GM12878 (cell line): ENCODE measurements around the gene HYAL1. TPM values are rescaled to one million over a fixed set of nuclear protein-coding genes. Genes with fewer than 3 reads are reported as not detected.

Source experiments
- ATAC-seq: fragments of 200-7000 bp; cut with Tn5 transposase; 3 replicates; pipeline ENCODE4 v1.9.1; 2020; ENCODE audit warnings: mild to moderate bottlenecking, moderate library complexity
- BruUV-seq: library from RNA; stranded (reverse); fragments of 400-500 nt; replicated peaks from 2 replicates; lab custom pipeline; 2021; lab: Mats Ljungman, UMichigan
- CTCF ChIA-PET: fragments of 300-600 bp; sonication (Branson Sonifier 250); formaldehyde crosslinking; extraction: SDS; loops from one replicate; lab custom pipeline; 2021; ENCODE audit warnings: inconsistent platforms; lab: Yijun Ruan, JAX
- POLR2A ChIA-PET: fragments of 350-600 bp; formaldehyde crosslinking; extraction: SDS; loops from one replicate; lab custom pipeline; 2021; ENCODE audit warnings: inconsistent platforms; lab: Charles Lee
- RAD21 ChIA-PET: fragments of 300-600 bp; sonication (Branson Sonifier 250); formaldehyde crosslinking; loops from one replicate; lab custom pipeline; 2023; ENCODE audit warnings: antibody characterized with exemption; ENCODE audit not compliant: unreplicated experiment; lab: Charles Lee
- SMC1A ChIA-PET: fragments of 300-600 bp; sonication (Branson Sonifier 250); formaldehyde crosslinking; loops from one replicate; lab custom pipeline; 2023; ENCODE audit not compliant: unreplicated experiment, uncharacterized antibody; lab: Charles Lee
- DNase-seq: peaks from one replicate; pipeline ENCODE4 v3.0.0-alpha.2; 2011; ENCODE audit warnings: low read depth, low spot score
- FAIRE-seq: peaks from 3 replicates; lab custom pipeline; 2011; peaks lifted over from hg19 to GRCh38; lab: Jason Lieb, UNC
- H2AFZ ChIP-seq: 2 replicates; pipeline ENCODE4 v1.6.0; 2011; ENCODE audit warnings: low read depth, low read length, control low read depth; ENCODE audit not compliant: control insufficient read depth
- H3K27ac ChIP-seq: 2 replicates; pipeline ENCODE4 v1.5.1; 2011; ENCODE audit warnings: control low read depth; ENCODE audit not compliant: control insufficient read depth, insufficient read depth
- H3K27me3 ChIP-seq, 2 experiments: replicated peaks in 1 of 2; 2 replicates each; pipeline versions ENCODE4 v1.6.0 to v1.6.1; 2011; ENCODE audit warnings: low read length in 1 of 2; ENCODE audit not compliant: control insufficient read depth in 2 of 2, insufficient read depth in 2 of 2
- H3K36me3 ChIP-seq, 2 experiments: 2 replicates each; pipeline ENCODE4 v1.5.1; 2011; ENCODE audit warnings: low read length in 1 of 2; ENCODE audit not compliant: control insufficient read depth in 2 of 2, insufficient read depth in 2 of 2
- H3K4me1 ChIP-seq: 2 replicates; pipeline ENCODE4 v1.6.1; 2011; ENCODE audit warnings: mild to moderate bottlenecking, low read length, moderate library complexity, mixed read lengths; ENCODE audit not compliant: control insufficient read depth, insufficient read depth
- H3K4me2 ChIP-seq: 2 replicates; pipeline ENCODE4 v1.6.0; 2011; ENCODE audit warnings: control low read depth; ENCODE audit not compliant: control insufficient read depth, insufficient read depth
- H3K4me3 ChIP-seq: fragments of 200-600 bp; sonication (generic); 2 replicates; pipeline ENCODE4 v1.5.1; 2016
- H3K79me2 ChIP-seq: 2 replicates; pipeline ENCODE4 v1.6.0; 2011; ENCODE audit warnings: low read length; ENCODE audit not compliant: control insufficient read depth, insufficient read depth
- H3K9ac ChIP-seq: 2 replicates; pipeline ENCODE4 v1.8.0; 2011; ENCODE audit warnings: low read length, control low read depth, mixed read lengths; ENCODE audit not compliant: control insufficient read depth, insufficient read depth
- H3K9me3 ChIP-seq: replicated peaks from 3 replicates; pipeline ENCODE4 v1.5.1; 2011; ENCODE audit warnings: mild to moderate bottlenecking, low read length; ENCODE audit not compliant: control insufficient read depth, insufficient read depth
- H4K20me1 ChIP-seq: 2 replicates; pipeline ENCODE4 v1.6.0; 2011; ENCODE audit not compliant: control insufficient read depth, insufficient read depth
- CBFB ChIP-seq: IDR thresholded peaks from 2 replicates; pipeline ENCODE4 v1.6.1; 2016; ENCODE audit warnings: antibody characterized with exemption, low read depth
- E4F1 ChIP-seq: fragments of 450-650 bp; IDR thresholded peaks from 2 replicates; pipeline ENCODE4 v1.6.1; 2018; ENCODE audit warnings: borderline replicate concordance, mild to moderate bottlenecking; ENCODE audit not compliant: partially characterized antibody
- EZH2 ChIP-seq: IDR thresholded peaks from 2 replicates; pipeline ENCODE4 v1.6.1; 2012; ENCODE audit warnings: low read depth, mild to moderate bottlenecking, control low read depth, inconsistent platforms, low read length, borderline replicate concordance; ENCODE audit not compliant: control insufficient read depth
- JUND ChIP-seq: IDR thresholded peaks from 2 replicates; pipeline ENCODE4 v1.6.1; 2012; ENCODE audit warnings: low read depth, mild to moderate bottlenecking, low read length, improper control_type of control experiment, moderate library complexity
- RAD21 ChIP-seq: IDR thresholded peaks from 2 replicates; pipeline ENCODE4 v1.6.1; 2011; ENCODE audit warnings: mild to moderate bottlenecking, low read depth, low read length, moderate library complexity; ENCODE audit not compliant: insufficient read depth
- SUPT20H ChIP-seq: IDR thresholded peaks from 2 replicates; pipeline ENCODE4 v1.6.1; 2011; ENCODE audit warnings: low read depth, mild to moderate bottlenecking, low read length, moderate library complexity, borderline replicate concordance; ENCODE audit not compliant: control insufficient read depth
- TAF1 ChIP-seq: IDR thresholded peaks from 2 replicates; pipeline ENCODE4 v1.6.1; 2011; ENCODE audit warnings: mild to moderate bottlenecking, low read depth, low read length, borderline replicate concordance
- TCF7 ChIP-seq: IDR thresholded peaks from 2 replicates; pipeline ENCODE4 v1.6.1; 2014; ENCODE audit warnings: antibody characterized with exemption, borderline replicate concordance
- ZNF217 ChIP-seq: fragments of 450-650 bp; IDR thresholded peaks from 2 replicates; pipeline ENCODE4 v1.6.1; 2017; ENCODE audit warnings: antibody characterized with exemption, mild to moderate bottlenecking
- ZNF274 ChIP-seq: IDR thresholded peaks from one replicate; pipeline ENCODE4 v1.8.0; 2011; ENCODE audit not compliant: insufficient read length, insufficient read depth
- ZSCAN29 ChIP-seq: fragments of 450-650 bp; IDR thresholded peaks from 2 replicates; pipeline ENCODE4 v1.6.1; 2017; ENCODE audit warnings: mild to moderate bottlenecking, moderate library complexity
- WGBS: methylation state at CpG from one replicate; pipeline ENCODE4 v1.1.6; 2016; ENCODE audit warnings: low lambda C conversion rate; ENCODE audit not compliant: insufficient replicate concordance, insufficient coverage; ENCODE audit errors: missing lambda C conversion rate; 5-methylcytosine and 5-hydroxymethylcytosine counted together
- in situ Hi-C: fragments of 300-500 bp; cut with MboI; formaldehyde crosslinking; loops from 9 replicates; pipeline ENCODE4 v1.14.3; 2018; ENCODE audit warnings: mixed read lengths
- intact Hi-C: fragments of 100-400 bp; cut with micrococcal nuclease; formaldehyde crosslinking; loops from one replicate; pipeline ENCODE4 v1.14.2; 2022; ENCODE audit not compliant: unreplicated experiment
- polyA plus RNA-seq, 11 experiments: library from polyadenylated mRNA; depleted of rRNA in 4 of 11; unstranded in 6 of 11; stranded (reverse) in 5 of 11; fragments of >200 nt; fragmentation: Nextera tagmentation in 4 of 11; fragmentation: Illumina TruSeq in 1 of 11; extraction: Ambion mirVana in 4 of 11; extraction: Trizol in 1 of 11; gene quantifications; 1 replicate in 1 of 11; 2 replicates in 10 of 11; pipeline versions ENCODE4 v1.2.1 to v1.2.3, GENCODE V29; 2011 to 2016; ENCODE audit warnings: inconsistent platforms in 2 of 11, missing spikeins in 2 of 11, low read depth in 1 of 11
- total RNA-seq, 4 experiments: library from RNA; depleted of rRNA in 3 of 4; stranded (reverse); fragments of >200 nt in 3 of 4; fragmentation: Illumina TruSeq in 1 of 4; extraction: Trizol in 1 of 4; gene quantifications; 2 replicates each; pipeline versions ENCODE4 v1.2.1 to v1.2.3, GENCODE V29; 2013 to 2021
- TF ChIP-seq, protein P1 (sequence below): fragments of 450-650 bp; formaldehyde crosslinking; IDR thresholded peaks from 2 replicates; pipeline ENCODE4 v1.5.0; 2022; ENCODE audit warnings: mild to moderate bottlenecking, missing genetic modification characterization
- TF ChIP-seq, protein P2 (sequence below): fragments of 450-650 bp; IDR thresholded peaks from 2 replicates; pipeline ENCODE4 v1.6.1; 2017; ENCODE audit warnings: borderline replicate concordance
- TF ChIP-seq, protein P3 (sequence below): fragments of 450-650 bp; IDR thresholded peaks from 2 replicates; pipeline ENCODE4 v1.6.1; 2017; ENCODE audit warnings: low read depth, mild to moderate bottlenecking, moderate library complexity

HYAL1 gene
- total and polyA plus RNA-seq, 10 of the 15 experiments (the other 5 are each of a cell fraction or from before 2014, with no cell fraction given), result 0.04 to 0.55 (median 0.18) TPM; not detected in 2

DNA sequence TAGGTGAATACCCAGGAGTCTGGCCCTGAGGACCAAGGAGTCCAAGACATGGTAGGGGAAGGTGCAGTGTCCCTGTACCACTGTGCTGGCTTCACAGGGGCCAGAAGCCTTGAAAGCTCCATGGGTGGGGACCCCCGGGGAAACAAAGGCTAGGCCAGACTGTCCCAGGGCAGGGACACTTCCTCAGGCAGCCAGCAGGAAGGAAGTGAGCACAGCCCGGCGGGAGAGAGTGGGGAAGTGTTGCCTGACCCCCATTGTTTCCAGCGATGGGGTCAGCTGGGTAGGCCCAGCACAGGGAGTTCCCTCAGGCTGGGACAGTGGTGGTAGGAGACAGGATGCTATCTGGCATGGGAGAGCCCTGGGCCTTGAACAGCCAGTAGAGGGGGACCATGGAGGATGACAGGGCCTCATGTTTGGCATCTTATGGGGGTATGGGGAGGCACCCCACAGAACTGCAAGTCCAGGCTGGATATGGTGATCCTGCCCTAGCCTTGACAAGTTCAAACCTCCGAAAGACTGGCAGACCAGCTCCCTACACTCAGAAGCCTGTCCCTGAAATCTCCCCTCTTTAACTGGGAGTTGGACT lies 20.3 kb upstream of the HYAL1 start:
- RAD21 ChIA-PET, result interaction anchor here (0.7 to 2.3 kb wide), 4 partner anchors 14 to 45 kb away, joined by 3 to 6 read pairs (median 4); partner anchors contain the start of genes IFRD2 and LSMEM2
- Histone ChIP-seq H3K9ac (no peak overlapping the region), H3K79me2 (peaks cover 19% of the 10 kb centered on the region), H4K20me1 (no peaks in the 10 kb centered on the region), H3K36me3 (peaks cover 0 to 4% of the 10 kb centered on the region in 2 experiments; a peak in 1 of 4 replicates), H2AFZ (no peak overlapping the region), H3K27ac (no peak overlapping the region), H3K27me3 (no peaks in the 10 kb centered on the region), H3K4me2 (no peak overlapping the region), H3K4me3 (no peak overlapping the region), H3K4me1 (peaks cover 17% of the 10 kb centered on the region), H3K9me3 (no peaks in the 10 kb centered on the region)
- FAIRE-seq (no peak), DNase-seq (no peak), ATAC-seq (no peak)
- WGBS, result 31% methylated on average over 5 of the region's 5 CpGs
- intact Hi-C loops (loop anchor here (1.0 kb wide), 2 partner anchors 49 to 96 kb away; no protein-coding TSS in a partner anchor), in situ Hi-C loops (no loop called here)
- CTCF ChIA-PET, result interaction anchor here (0.8 to 5.1 kb wide), 14 partner anchors 9 to 129 kb away, joined by 3 to 72 read pairs (median 6); partner anchors contain the start of genes HYAL1, HYAL3, IFRD2 and LSMEM2
- SMC1A ChIA-PET, result interaction anchor here (1.0 kb wide), 1 partner anchor 24 kb away, joined by 3 read pairs; the partner anchor contains the start of genes HYAL3 and NAA80
- no TSS peak for BruUV-seq
- POLR2A ChIA-PET, result no interaction called here
- TF ChIP-seq ZNF274, result no peak
- TF ChIP-seq EZH2, result no peak
- TF ChIP-seq TAF1, result no peak
- TF ChIP-seq E4F1, result no peak
- TF ChIP-seq ZNF217, result no peak
- TF ChIP-seq, protein P1, sequence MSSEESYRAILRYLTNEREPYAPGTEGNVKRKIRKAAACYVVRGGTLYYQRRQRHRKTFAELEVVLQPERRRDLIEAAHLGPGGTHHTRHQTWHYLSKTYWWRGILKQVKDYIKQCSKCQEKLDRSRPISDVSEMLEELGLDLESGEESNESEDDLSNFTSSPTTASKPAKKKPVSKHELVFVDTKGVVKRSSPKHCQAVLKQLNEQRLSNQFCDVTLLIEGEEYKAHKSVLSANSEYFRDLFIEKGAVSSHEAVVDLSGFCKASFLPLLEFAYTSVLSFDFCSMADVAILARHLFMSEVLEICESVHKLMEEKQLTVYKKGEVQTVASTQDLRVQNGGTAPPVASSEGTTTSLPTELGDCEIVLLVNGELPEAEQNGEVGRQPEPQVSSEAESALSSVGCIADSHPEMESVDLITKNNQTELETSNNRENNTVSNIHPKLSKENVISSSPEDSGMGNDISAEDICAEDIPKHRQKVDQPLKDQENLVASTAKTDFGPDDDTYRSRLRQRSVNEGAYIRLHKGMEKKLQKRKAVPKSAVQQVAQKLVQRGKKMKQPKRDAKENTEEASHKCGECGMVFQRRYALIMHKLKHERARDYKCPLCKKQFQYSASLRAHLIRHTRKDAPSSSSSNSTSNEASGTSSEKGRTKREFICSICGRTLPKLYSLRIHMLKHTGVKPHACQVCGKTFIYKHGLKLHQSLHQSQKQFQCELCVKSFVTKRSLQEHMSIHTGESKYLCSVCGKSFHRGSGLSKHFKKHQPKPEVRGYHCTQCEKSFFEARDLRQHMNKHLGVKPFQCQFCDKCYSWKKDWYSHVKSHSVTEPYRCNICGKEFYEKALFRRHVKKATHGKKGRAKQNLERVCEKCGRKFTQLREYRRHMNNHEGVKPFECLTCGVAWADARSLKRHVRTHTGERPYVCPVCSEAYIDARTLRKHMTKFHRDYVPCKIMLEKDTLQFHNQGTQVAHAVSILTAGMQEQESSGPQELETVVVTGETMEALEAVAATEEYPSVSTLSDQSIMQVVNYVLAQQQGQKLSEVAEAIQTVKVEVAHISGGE, result no peak
- TF ChIP-seq, protein P2, sequence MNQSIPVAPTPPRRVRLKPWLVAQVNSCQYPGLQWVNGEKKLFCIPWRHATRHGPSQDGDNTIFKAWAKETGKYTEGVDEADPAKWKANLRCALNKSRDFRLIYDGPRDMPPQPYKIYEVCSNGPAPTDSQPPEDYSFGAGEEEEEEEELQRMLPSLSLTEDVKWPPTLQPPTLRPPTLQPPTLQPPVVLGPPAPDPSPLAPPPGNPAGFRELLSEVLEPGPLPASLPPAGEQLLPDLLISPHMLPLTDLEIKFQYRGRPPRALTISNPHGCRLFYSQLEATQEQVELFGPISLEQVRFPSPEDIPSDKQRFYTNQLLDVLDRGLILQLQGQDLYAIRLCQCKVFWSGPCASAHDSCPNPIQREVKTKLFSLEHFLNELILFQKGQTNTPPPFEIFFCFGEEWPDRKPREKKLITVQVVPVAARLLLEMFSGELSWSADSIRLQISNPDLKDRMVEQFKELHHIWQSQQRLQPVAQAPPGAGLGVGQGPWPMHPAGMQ, result no peak
- no peak for TF ChIP-seq TCF7
- TF ChIP-seq JUND, result no peak
- TF ChIP-seq, protein P3, sequence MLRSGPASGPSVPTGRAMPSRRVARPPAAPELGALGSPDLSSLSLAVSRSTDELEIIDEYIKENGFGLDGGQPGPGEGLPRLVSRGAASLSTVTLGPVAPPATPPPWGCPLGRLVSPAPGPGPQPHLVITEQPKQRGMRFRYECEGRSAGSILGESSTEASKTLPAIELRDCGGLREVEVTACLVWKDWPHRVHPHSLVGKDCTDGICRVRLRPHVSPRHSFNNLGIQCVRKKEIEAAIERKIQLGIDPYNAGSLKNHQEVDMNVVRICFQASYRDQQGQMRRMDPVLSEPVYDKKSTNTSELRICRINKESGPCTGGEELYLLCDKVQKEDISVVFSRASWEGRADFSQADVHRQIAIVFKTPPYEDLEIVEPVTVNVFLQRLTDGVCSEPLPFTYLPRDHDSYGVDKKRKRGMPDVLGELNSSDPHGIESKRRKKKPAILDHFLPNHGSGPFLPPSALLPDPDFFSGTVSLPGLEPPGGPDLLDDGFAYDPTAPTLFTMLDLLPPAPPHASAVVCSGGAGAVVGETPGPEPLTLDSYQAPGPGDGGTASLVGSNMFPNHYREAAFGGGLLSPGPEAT, result no peak
- no peak for TF ChIP-seq CBFB
- TF ChIP-seq SUPT20H, result no peak
- no peak for TF ChIP-seq ZSCAN29
- no peak for TF ChIP-seq RAD21
